HG03342 (cell line): ENCODE data around the gene RTF2.

ENCODE experiments used
- ATAC-seq: cut with Tn5 transposase; IDR thresholded peaks from one replicate; pipeline ENCODE4 v1.9.1; 2021; ENCODE audit warnings: mild to moderate bottlenecking, moderate library complexity; ENCODE audit not compliant: unreplicated experiment

Gene RTF2

GRCh38 chr20:56438284-56438683 is 30.1 kb upstream of the RTF2 start:
- ATAC-seq, result no peak

GRCh38 chr20:56439771-56440291 is 28.6 kb upstream of the RTF2 start:
- ATAC-seq, result no peak

- peak; percentile 67 for ATAC-seq
These were observed 27.9 kb upstream of the RTF2 start for GRCh38 chr20:56440346-56441007.

GRCh38 chr20:56442389-56443365 is 25.8 kb upstream of the RTF2 start:
- ATAC-seq, result no peak

GRCh38 chr20:56443654-56444540 is 24.5 kb upstream of the RTF2 start:
- ATAC-seq, result no peak

GRCh38 chr20:56445130-56445529 is 23.3 kb upstream of the RTF2 start:
- ATAC-seq, result no peak

GRCh38 chr20:56445540-56445939 is 22.9 kb upstream of the RTF2 start:
- ATAC-seq, result no peak

GRCh38 chr20:56447227-56447626 is 21.2 kb upstream of the RTF2 start:
- ATAC-seq, result no peak

GRCh38 chr20:56449459-56449858 is 19.0 kb upstream of the RTF2 start:
- no peak for ATAC-seq

GRCh38 chr20:56451056-56451765 is 17.2 kb upstream of the RTF2 start:
- ATAC-seq, result no peak

- peak; percentile 61 for ATAC-seq
These were observed 15.1 kb upstream of the RTF2 start for GRCh38 chr20:56453352-56453751.

GRCh38 chr20:56454754-56455153 is 13.7 kb upstream of the RTF2 start:
- ATAC-seq, result peak; percentile 92

- no peak for ATAC-seq
These were observed 10.1 kb upstream of the RTF2 start for GRCh38 chr20:56458206-56458821.

- ATAC-seq, result no peak
These were observed 8.0 kb upstream of the RTF2 start for GRCh38 chr20:56460459-56460858.

- ATAC-seq, result no peak
These were observed 6.9 kb upstream of the RTF2 start for GRCh38 chr20:56461576-56461975.

GRCh38 chr20:56463428-56463827 is 5.0 kb upstream of the RTF2 start:
- ATAC-seq, result no peak

- no peak for ATAC-seq
These were observed 2.4 kb upstream of the RTF2 start for GRCh38 chr20:56465997-56466396.

- peak; percentile 5 for ATAC-seq
These were observed 485 bp upstream of the RTF2 start for GRCh38 chr20:56467968-56468315.

GRCh38 chr20:56469077-56469449 is 636 bp downstream of the RTF2 start:
- ATAC-seq, result no peak

GRCh38 chr20:56483970-56484369 is 15.5 kb downstream of the RTF2 start:
- no peak for ATAC-seq
